A549 (cell line): ENCODE measurements around the gene ANTXR1. TPM values are rescaled to one million over a fixed set of nuclear protein-coding genes. Genes with fewer than 3 reads are reported as not detected.

Experiments
- ATAC-seq, 2 experiments: fragments of 200-7000 bp in 1 of 2; fragments of >200 bp in 1 of 2; cut with Nextera tagmentation in 1 of 2; cut with Tn5 transposase in 1 of 2; 3 replicates each; pipeline versions ENCODE4 v1.8.0 to v1.9.1; 2018 to 2020; ENCODE audit warnings: mild to moderate bottlenecking in 1 of 2, moderate library complexity in 1 of 2
- CTCF ChIA-PET: fragments of 300-600 bp; sonication (Branson Sonifier 250); formaldehyde crosslinking; extraction: SDS; loops from one replicate; lab custom pipeline; 2021; ENCODE audit warnings: antibody characterized with exemption, inconsistent platforms; lab: Yijun Ruan, JAX
- POLR2A ChIA-PET: fragments of 350-600 bp; formaldehyde crosslinking; extraction: SDS; loops from one replicate; lab custom pipeline; 2021; ENCODE audit warnings: antibody characterized with exemption, inconsistent platforms; lab: Yijun Ruan, JAX
- DNase-seq, 2 experiments: peaks; one replicate each; pipeline versions ENCODE4 v3.0.0 to v3.0.0-alpha.2; 2011 to 2016; ENCODE audit warnings: low read depth in 1 of 2, low spot score in 1 of 2
- FAIRE-seq: peaks from 2 replicates; lab custom pipeline; 2011; peaks lifted over from hg19 to GRCh38; lab: Jason Lieb, UNC
- H3K27ac ChIP-seq, 2 experiments: fragments of >200 bp; sonication (Bioruptor Twin); formaldehyde crosslinking; 3 replicates each; pipeline ENCODE4 v1.5.1; 2016 to 2017
- H3K4me1 ChIP-seq: fragments of >200 bp; sonication (Bioruptor Twin); formaldehyde crosslinking; 3 replicates; pipeline ENCODE4 v1.6.1; 2016
- H3K4me2 ChIP-seq: fragments of >200 bp; sonication (Bioruptor Twin); formaldehyde crosslinking; 3 replicates; pipeline ENCODE4 v1.6.1; 2016
- H3K4me3 ChIP-seq: fragments of >200 bp; sonication (Bioruptor Twin); formaldehyde crosslinking; 3 replicates; pipeline ENCODE4 v1.5.1; 2016
- H3K9me3 ChIP-seq: fragments of >200 bp; sonication (Bioruptor Twin); formaldehyde crosslinking; 3 replicates; pipeline ENCODE4 v1.6.1; 2016
- CBX8 ChIP-seq: fragments of 200-600 bp; sonication (generic); IDR thresholded peaks from 2 replicates; pipeline ENCODE4 v1.6.1; 2016
- CEBPB ChIP-seq, 2 experiments: fragments of >200 bp in 1 of 2; sonication (Bioruptor Twin) in 1 of 2; formaldehyde crosslinking in 1 of 2; IDR thresholded peaks; 2 replicates each; pipeline ENCODE4 v1.6.1; 2012 to 2016
- EHMT2 ChIP-seq: fragments of 200-600 bp; sonication (generic); IDR thresholded peaks from 2 replicates; pipeline ENCODE4 v1.6.1; 2016; ENCODE audit warnings: antibody characterized with exemption, low read depth, mild to moderate bottlenecking, moderate library complexity
- FOSB ChIP-seq: fragments of 250-450 bp; sonication (Bioruptor Pico); IDR thresholded peaks from 2 replicates; pipeline ENCODE4 v1.5.0; 2020; ENCODE audit warnings: mild to moderate bottlenecking, moderate library complexity
- FOSL2 ChIP-seq, 2 experiments: fragments of 450-650 bp in 1 of 2; fragments of >200 bp in 1 of 2; sonication (Bioruptor Twin) in 1 of 2; formaldehyde crosslinking; IDR thresholded peaks; 2 replicates each; pipeline versions ENCODE4 v1.5.0 to v1.6.1; 2016 to 2020; ENCODE audit warnings: mild to moderate bottlenecking in 1 of 2, moderate library complexity in 1 of 2
- GATA3 ChIP-seq: IDR thresholded peaks from 2 replicates; pipeline ENCODE4 v1.6.1; 2012; ENCODE audit warnings: borderline replicate concordance
- HOXA7 ChIP-seq: fragments of 250-450 bp; sonication (Bioruptor Pico); IDR thresholded peaks from 2 replicates; pipeline ENCODE4 v1.5.0; 2020; ENCODE audit warnings: mild to moderate bottlenecking, moderate library complexity
- HOXB13 ChIP-seq: fragments of 250-450 bp; sonication (Bioruptor Pico); IDR thresholded peaks from 2 replicates; pipeline ENCODE4 v1.5.0; 2020; ENCODE audit warnings: low read depth, mild to moderate bottlenecking, moderate library complexity
- KDM1A ChIP-seq: fragments of 200-600 bp; sonication (generic); IDR thresholded peaks from 2 replicates; pipeline ENCODE4 v1.6.1; 2016; ENCODE audit warnings: low read depth, mild to moderate bottlenecking
- KDM5A ChIP-seq: fragments of 200-600 bp; sonication (generic); IDR thresholded peaks from 2 replicates; pipeline ENCODE4 v1.6.1; 2016; ENCODE audit warnings: antibody characterized with exemption, mild to moderate bottlenecking
- MAZ ChIP-seq: fragments of 150-350 bp; IDR thresholded peaks from 2 replicates; pipeline ENCODE4 v1.6.1; 2014; ENCODE audit warnings: antibody characterized with exemption, low read depth, low read length, borderline replicate concordance
- NFE2L2 ChIP-seq: fragments of 150-350 bp; conservative IDR thresholded peaks from 2 replicates; pipeline ENCODE4 v1.6.1; 2014; ENCODE audit warnings: low read length
- NPAS2 ChIP-seq: fragments of 250-450 bp; sonication (Bioruptor Pico); IDR thresholded peaks from 2 replicates; pipeline ENCODE4 v1.8.0; 2022; ENCODE audit warnings: mild to moderate bottlenecking, moderate library complexity, borderline replicate concordance
- NR3C1 ChIP-seq: fragments of >200 bp; sonication (Bioruptor Twin); formaldehyde crosslinking; IDR thresholded peaks from 3 replicates; pipeline ENCODE4 v1.6.1; 2017
- POLR2AphosphoS2 ChIP-seq: conservative IDR thresholded peaks from 2 replicates; pipeline ENCODE4 v1.6.1; 2012; ENCODE audit warnings: low read length, improper control_type of control experiment, inconsistent platforms
- RAD21 ChIP-seq, 2 experiments: fragments of >200 bp in 1 of 2; sonication (Bioruptor Twin) in 1 of 2; formaldehyde crosslinking in 1 of 2; IDR thresholded peaks in 1 of 2; conservative IDR thresholded peaks in 1 of 2; 2 replicates in 1 of 2; 3 replicates in 1 of 2; pipeline ENCODE4 v1.6.1; 2012 to 2018; ENCODE audit warnings: inconsistent platforms in 1 of 2
- RFX5 ChIP-seq: fragments of 450-650 bp; IDR thresholded peaks from 2 replicates; pipeline ENCODE4 v1.7.1; 2014; ENCODE audit warnings: antibody characterized with exemption, mild to moderate bottlenecking, moderate library complexity
- SMC3 ChIP-seq: fragments of >200 bp; sonication (Bioruptor Twin); formaldehyde crosslinking; IDR thresholded peaks from 3 replicates; pipeline ENCODE4 v1.6.1; 2018; ENCODE audit warnings: inconsistent platforms
- TFCP2L1 ChIP-seq: fragments of 250-450 bp; sonication (Bioruptor Pico); IDR thresholded peaks from 2 replicates; pipeline ENCODE4 v1.5.0; 2021; ENCODE audit warnings: mild to moderate bottlenecking
- ZFP36 ChIP-seq: fragments of 450-650 bp; IDR thresholded peaks from 2 replicates; pipeline ENCODE4 v1.6.1; 2014; ENCODE audit warnings: borderline replicate concordance; ENCODE audit not compliant: partially characterized antibody
- WGBS: methylation state at CpG from one replicate; pipeline ENCODE4 v1.1.6; 2017; ENCODE audit errors: missing lambda C conversion rate; 5-methylcytosine and 5-hydroxymethylcytosine counted together
- polyA plus RNA-seq, 4 experiments: library from polyadenylated mRNA; depleted of rRNA in 3 of 4; stranded (reverse); fragments of >200 nt; fragmentation: RNase III in 1 of 4; extraction: RNeasy Plus Mini Kit Qiagen cat#74134 plus additional on column Dnase treatment in 1 of 4; gene quantifications; 2 replicates in 3 of 4; 3 replicates in 1 of 4; pipeline ENCODE4 v1.2.3, GENCODE V29; 2011 to 2017
- TF ChIP-seq, protein P1 (sequence below): fragments of 450-650 bp; IDR thresholded peaks from 2 replicates; pipeline ENCODE4 v1.6.1; 2014; ENCODE audit warnings: antibody characterized with exemption
- TF ChIP-seq, protein P2 (sequence below): fragments of 150-350 bp; IDR thresholded peaks from 2 replicates; pipeline ENCODE4 v1.6.1; 2014; ENCODE audit warnings: low read depth, mild to moderate bottlenecking, low read length
- TF ChIP-seq, protein P3 (sequence below): fragments of >200 bp; sonication (Bioruptor Twin); formaldehyde crosslinking; IDR thresholded peaks from 3 replicates; pipeline ENCODE4 v1.6.1; 2016

ANTXR1 gene
- polyA plus RNA-seq, 2 of the 4 experiments (the other 2 are of a cell fraction) = 161 to 194 TPM

DNA sequence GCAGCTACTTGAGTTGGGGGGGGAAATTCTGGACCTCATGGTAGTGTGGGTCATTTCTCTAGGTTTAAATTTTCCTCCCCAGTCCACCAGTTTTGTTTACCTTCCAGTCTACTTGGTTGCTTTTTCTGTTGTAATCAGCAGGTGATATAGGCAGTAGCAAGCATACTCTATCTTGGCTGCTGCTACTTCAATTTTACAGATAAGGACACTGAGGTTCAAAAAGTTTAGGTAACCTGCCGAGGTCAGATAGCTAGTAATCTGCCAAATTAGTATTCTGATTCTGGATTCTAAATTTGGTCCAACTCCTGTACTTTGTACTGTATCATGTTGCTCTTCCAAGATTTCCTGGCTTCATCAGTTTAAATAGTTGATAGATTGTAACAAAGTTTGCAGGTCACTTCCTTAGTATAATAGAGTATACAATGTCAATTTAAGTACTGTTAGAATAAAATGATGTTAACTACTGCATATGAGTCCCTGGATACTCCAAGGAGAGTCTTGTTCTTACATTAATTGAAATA, 34.7 kb downstream of the ANTXR1 start:
- H3K27ac ChIP-seq = no peak overlapping the region; a peak in 1 of 6 replicates
- DNase-seq = no peak
- H3K9me3 ChIP-seq = no peaks in the 10 kb centered on the region
- WGBS = 75% methylated on average over 1 of the region's 1 CpG
- H3K4me2 ChIP-seq = 0 out of 3 replicates have a peak overlapping the region, but pooled peaks have one; percentile 5
- TF ChIP-seq ZFP36 = no peak
- TF ChIP-seq CEBPB (IDR thresholded peaks at IDR 0.05) = no peak
- TF ChIP-seq, protein P1, sequence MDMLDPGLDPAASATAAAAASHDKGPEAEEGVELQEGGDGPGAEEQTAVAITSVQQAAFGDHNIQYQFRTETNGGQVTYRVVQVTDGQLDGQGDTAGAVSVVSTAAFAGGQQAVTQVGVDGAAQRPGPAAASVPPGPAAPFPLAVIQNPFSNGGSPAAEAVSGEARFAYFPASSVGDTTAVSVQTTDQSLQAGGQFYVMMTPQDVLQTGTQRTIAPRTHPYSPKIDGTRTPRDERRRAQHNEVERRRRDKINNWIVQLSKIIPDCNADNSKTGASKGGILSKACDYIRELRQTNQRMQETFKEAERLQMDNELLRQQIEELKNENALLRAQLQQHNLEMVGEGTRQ = no peak
- TF ChIP-seq, protein P2, sequence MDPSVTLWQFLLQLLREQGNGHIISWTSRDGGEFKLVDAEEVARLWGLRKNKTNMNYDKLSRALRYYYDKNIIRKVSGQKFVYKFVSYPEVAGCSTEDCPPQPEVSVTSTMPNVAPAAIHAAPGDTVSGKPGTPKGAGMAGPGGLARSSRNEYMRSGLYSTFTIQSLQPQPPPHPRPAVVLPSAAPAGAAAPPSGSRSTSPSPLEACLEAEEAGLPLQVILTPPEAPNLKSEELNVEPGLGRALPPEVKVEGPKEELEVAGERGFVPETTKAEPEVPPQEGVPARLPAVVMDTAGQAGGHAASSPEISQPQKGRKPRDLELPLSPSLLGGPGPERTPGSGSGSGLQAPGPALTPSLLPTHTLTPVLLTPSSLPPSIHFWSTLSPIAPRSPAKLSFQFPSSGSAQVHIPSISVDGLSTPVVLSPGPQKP = no peak
- no peak for TF ChIP-seq RFX5
- TF ChIP-seq HOXB13 (CRISPR knock-in tag) = no peak
- no peak for TF ChIP-seq CBX8
- no peak for TF ChIP-seq RAD21 (conservative IDR thresholded peaks at IDR 0.05 in 1 of 2, IDR thresholded peaks at IDR 0.05 in 1 of 2)
- POLR2A ChIA-PET = no interaction called here
- no peak for ATAC-seq
- H3K4me3 ChIP-seq = no peak overlapping the region
- CTCF ChIA-PET = interaction anchor here (1.2 kb wide), 1 partner anchor 259 kb away, joined by 4 read pairs; no protein-coding TSS in a partner anchor
- no peak for FAIRE-seq
- peaks cover 61% of the 10 kb centered on the region for H3K4me1 ChIP-seq

DNA sequence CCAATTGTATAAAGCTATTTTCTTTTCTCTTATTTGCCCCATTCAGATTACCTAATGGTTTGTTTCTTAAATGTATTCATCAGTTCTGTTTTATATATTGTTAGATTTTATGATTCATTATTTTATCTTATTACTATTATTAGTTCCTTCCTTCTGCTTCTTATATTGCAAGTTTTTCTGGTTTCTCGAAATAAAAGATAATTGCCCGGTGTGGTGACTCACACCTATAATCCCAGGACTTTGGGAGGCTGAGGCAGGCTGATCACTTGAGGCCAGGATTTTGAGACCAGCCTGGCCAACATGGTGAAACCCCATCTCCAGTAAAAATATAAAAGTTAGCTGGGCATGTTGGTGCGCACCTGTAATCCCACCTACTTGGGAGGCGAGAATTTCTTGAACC, 37.8 kb downstream of the ANTXR1 start:
- POLR2A ChIA-PET = no interaction called here
- Histone ChIP-seq H3K9me3 (no peaks in the 10 kb centered on the region), H3K4me3 (no peak overlapping the region), H3K4me1 (peaks cover 45% of the 10 kb centered on the region), H3K27ac (no peak overlapping the region), H3K4me2 (no peak overlapping the region)
- ATAC-seq = no peak
- CTCF ChIA-PET = interaction anchor here (1.1 kb wide), 1 partner anchor 255 kb away, joined by 3 read pairs; no protein-coding TSS in a partner anchor
- DNase-seq = no peak
- TF ChIP-seq GATA3 (no peak), FOSL2 (IDR thresholded peaks at IDR 0.05) (no peak), FOSL2 (CRISPR knock-in tag; IDR thresholded peaks at IDR 0.05) (0 out of 2 replicates have a peak, but pooled peaks have one; percentile 24)
- FAIRE-seq = no peak
- 92% methylated on average over 4 of the region's 4 CpGs for WGBS

DNA sequence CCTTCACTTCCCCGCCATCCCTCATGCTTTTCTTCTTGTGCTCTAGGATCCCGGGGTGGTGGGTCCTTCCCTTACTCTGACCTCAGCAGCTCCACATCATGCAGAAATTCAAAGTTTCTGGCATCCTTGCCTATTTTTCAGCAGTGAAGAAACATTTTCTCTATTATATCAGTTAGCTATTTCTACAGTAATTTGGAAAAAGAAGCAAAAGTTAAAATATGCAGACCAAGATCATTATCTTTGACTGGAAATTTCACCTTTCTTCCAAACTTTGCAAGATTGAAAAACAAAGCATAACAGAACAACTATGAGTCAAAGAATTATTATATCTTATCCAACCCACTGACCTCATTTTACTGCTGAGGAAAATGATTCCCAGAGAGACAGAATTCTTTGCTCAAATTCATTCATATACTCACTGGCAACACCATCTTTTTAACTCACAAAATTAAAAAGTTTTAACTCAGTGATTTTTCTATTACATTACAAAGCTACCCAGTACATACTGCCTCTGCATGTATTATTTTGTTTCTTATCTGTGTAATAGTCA, 40.5 kb downstream of the ANTXR1 start:
- Histone ChIP-seq H3K4me1 (peaks cover 21% of the 10 kb centered on the region; the same call in 2 of the 3 replicates), H3K9me3 (no peaks in the 10 kb centered on the region), H3K27ac (no peak overlapping the region), H3K4me3 (no peak overlapping the region), H3K4me2 (no peak overlapping the region)
- ChIA-PET POLR2A (no interaction called here), CTCF (interaction anchor here (1.3 kb wide), 1 partner anchor 41 kb away, joined by 4 read pairs; no protein-coding TSS in a partner anchor)
- TF ChIP-seq GATA3 (no peak), NR3C1 (no peak), HOXB13 (CRISPR knock-in tag) (no peak), KDM5A (no peak), EHMT2 (no peak), FOSB (CRISPR knock-in tag) (no peak), SMC3 (no peak), NFE2L2 (no peak), HOXA7 (no peak), CBX8 (no peak), MAZ (no peak), NPAS2 (CRISPR knock-in tag) (no peak), KDM1A (no peak), POLR2AphosphoS2 (no peak), TFCP2L1 (CRISPR knock-in tag) (no peak)
- TF ChIP-seq, protein P3, sequence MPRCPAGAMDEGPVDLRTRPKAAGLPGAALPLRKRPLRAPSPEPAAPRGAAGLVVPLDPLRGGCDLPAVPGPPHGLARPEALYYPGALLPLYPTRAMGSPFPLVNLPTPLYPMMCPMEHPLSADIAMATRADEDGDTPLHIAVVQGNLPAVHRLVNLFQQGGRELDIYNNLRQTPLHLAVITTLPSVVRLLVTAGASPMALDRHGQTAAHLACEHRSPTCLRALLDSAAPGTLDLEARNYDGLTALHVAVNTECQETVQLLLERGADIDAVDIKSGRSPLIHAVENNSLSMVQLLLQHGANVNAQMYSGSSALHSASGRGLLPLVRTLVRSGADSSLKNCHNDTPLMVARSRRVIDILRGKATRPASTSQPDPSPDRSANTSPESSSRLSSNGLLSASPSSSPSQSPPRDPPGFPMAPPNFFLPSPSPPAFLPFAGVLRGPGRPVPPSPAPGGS = no peak
- TF ChIP-seq, protein P1 = no peak
- TF ChIP-seq, protein P2 = no peak
- no peak for ATAC-seq
- 74% methylated on average over 2 of the region's 2 CpGs for WGBS
- DNase-seq = no peak
- FAIRE-seq = peak; percentile 39
